ENCODE measurements around the gene CD70. TPM values are rescaled to one million over a fixed set of nuclear protein-coding genes. Genes with fewer than 3 reads are reported as not detected.

The CD70 gene
- total and polyA plus RNA-seq, 2 donors (not counting 3 experiments of a cell fraction or from before 2014, with no cell fraction given) = not detected

DNA sequence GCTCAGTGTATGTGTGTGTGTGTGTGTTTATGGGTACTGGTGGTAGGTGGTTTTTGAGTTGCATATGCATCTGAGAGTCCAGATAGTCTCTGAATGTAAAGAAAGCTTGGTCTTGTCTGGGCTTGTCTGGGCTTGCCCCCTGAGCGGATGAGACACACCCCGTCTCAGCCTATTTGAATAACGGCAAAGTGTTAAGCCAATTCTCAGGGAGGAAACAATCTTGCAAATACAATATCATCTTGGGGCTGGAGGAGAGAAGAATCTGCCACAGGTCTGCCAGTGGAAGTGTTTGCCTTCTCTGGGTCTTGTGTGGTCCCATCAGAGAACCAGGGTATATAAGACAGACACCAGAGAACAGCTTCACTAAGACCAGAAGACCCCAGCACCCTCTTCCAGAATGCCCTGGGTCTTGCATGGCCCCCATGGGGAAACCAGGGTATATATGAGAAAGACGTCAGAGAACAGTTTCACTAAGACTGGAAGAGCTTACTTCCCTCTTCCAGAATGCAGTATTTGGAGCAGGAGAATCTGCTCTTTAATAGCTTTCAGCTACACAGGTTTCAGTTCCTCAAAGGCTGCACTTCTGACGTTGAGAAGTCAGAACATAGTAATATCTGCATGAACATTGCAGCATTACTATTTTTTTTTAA, 13.3 kb downstream of the CD70 start:
- Histone ChIP-seq H3K4me3 (replicated peaks in 1 of 3; ENCODE audit: insufficient read depth in 1 of 3, low read depth in 1 of 3, low read length in 3 of 3) (no peak overlapping the region), H4K20me1 (replicated peaks; ENCODE audit: control insufficient read depth, extremely low read depth, insufficient read depth, low read length) (no peaks in the 10 kb centered on the region), H3K79me2 (ENCODE audit: control insufficient read depth, insufficient read depth, low read length) (no peaks in the 10 kb centered on the region), H3K4me2 (ENCODE audit: insufficient read depth, low read length) (no peak overlapping the region), H3K36me3 (ENCODE audit: control insufficient read depth in 2 of 2, extremely low read depth in 1 of 2, insufficient read depth in 2 of 2, low read length in 2 of 2) (no peaks in the 10 kb centered on the region), H3K9me3 (replicated peaks; ENCODE audit: control insufficient read depth, insufficient read depth, low read length) (no peaks in the 10 kb centered on the region), H3K9me1 (replicated peaks; ENCODE audit: control insufficient read depth, extremely low read depth, insufficient read depth, low read length) (no peaks in the 10 kb centered on the region), H3K27me3 (ENCODE audit: control insufficient read depth in 2 of 2, insufficient read depth in 2 of 2, low read length in 2 of 2) (peaks cover 0 to 2% of the 10 kb centered on the region in 2 experiments), H3K4me1 (ENCODE audit: control insufficient read depth, extremely low read depth, insufficient read depth, low read length) (no peaks in the 10 kb centered on the region), H3K27ac (ENCODE audit: insufficient read depth, low read depth, low read length) (no peak overlapping the region), H3K9ac (replicated peaks; ENCODE audit: extremely low read depth, insufficient read depth, low read length) (no peak overlapping the region), H2AFZ (ENCODE audit: low read depth, low read length) (no peak overlapping the region)
- POLR2A ChIA-PET = no interaction called here
- DNase-seq (ENCODE audit: low read depth, low spot score) (peak; percentile 12), FAIRE-seq (no peak)
- TSS peak; percentile 39 for BruUV-seq (replicated peaks)
- CTCF ChIA-PET = no interaction called here
- intact Hi-C loops (cut with micrococcal nuclease) = no loop called here
- no peak for TF ChIP-seq MYC (IDR thresholded peaks at IDR 0.05; ENCODE audit: low read depth, low read length)
- dilution Hi-C loops (cut with MboI; ENCODE audit: extremely low pct_ligation_motif_present, low sequenced_read_pairs) = no loop called here

DNA sequence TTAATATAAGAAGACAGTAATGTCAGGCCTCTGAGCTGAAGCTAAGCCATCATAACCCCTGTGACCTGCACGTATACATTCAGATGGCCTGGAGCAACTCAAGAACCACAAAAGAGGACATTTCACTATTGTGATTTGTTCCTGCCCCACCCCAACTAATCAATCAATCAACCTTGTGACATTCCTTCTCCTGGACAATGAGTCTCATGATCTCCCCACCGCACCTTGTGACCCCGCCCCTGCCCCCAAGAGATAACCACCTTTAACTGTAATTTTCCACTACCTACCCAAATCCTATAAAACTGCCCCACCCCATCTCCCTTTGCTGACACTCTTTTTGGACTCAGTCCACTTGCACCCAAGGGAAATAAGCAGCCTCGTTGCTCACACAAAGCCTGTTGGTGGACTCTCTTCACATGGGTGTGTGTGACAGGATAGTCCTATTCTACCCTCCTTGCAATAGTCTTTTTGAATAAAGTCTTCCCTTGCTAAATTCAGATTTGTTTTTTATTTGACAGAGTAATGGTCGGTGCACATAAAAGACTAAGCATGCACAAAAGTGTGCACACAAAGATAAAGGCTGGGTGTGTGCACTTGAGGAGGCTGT, 14.0 kb downstream of the CD70 start:
- no peaks in the 10 kb centered on the region for H3K4me1 ChIP-seq (ENCODE audit: control insufficient read depth, extremely low read depth, insufficient read depth, low read length)
- H3K9ac ChIP-seq (replicated peaks; ENCODE audit: extremely low read depth, insufficient read depth, low read length) = no peak overlapping the region
- no peak overlapping the region for H3K4me2 ChIP-seq (ENCODE audit: insufficient read depth, low read length)
- intact Hi-C loops (cut with micrococcal nuclease) = no loop called here
- H3K36me3 ChIP-seq (ENCODE audit: control insufficient read depth in 2 of 2, extremely low read depth in 1 of 2, insufficient read depth in 2 of 2, low read length in 2 of 2) = no peaks in the 10 kb centered on the region
- FAIRE-seq (no peak), DNase-seq (ENCODE audit: low read depth, low spot score) (no peak)
- ChIA-PET POLR2A (no interaction called here), CTCF (no interaction called here)
- H3K9me3 ChIP-seq (replicated peaks; ENCODE audit: control insufficient read depth, insufficient read depth, low read length) = no peaks in the 10 kb centered on the region
- H3K4me3 ChIP-seq (replicated peaks in 1 of 3; ENCODE audit: insufficient read depth in 1 of 3, low read depth in 1 of 3, low read length in 3 of 3) = no peak overlapping the region
- TF ChIP-seq POLR2AphosphoS5 (IDR thresholded peaks at IDR 0.05; ENCODE audit: insufficient read depth, low read depth, low read length) = no peak
- TF ChIP-seq, protein P1, sequence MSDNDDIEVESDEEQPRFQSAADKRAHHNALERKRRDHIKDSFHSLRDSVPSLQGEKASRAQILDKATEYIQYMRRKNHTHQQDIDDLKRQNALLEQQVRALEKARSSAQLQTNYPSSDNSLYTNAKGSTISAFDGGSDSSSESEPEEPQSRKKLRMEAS (IDR thresholded peaks at IDR 0.05; ENCODE audit: insufficient read depth, insufficient read length) = no peak
- no peak for TF ChIP-seq GATA2 (IDR thresholded peaks at IDR 0.05; ENCODE audit: insufficient read depth, insufficient read length, low read depth, low read length)
- TF ChIP-seq MYC (IDR thresholded peaks at IDR 0.05; ENCODE audit: low read depth, low read length) = no peak
- no peak for TF ChIP-seq CTCF (IDR thresholded peaks at IDR 0.05; ENCODE audit: extremely low read depth in 1 of 2, insufficient read depth in 1 of 2, low read depth in 1 of 2, low read length in 2 of 2)
- no peak for TF ChIP-seq JUN (IDR thresholded peaks at IDR 0.05; ENCODE audit: borderline replicate concordance, insufficient read depth, insufficient read length, low read depth)
- TF ChIP-seq POLR2A (IDR thresholded peaks at IDR 0.05; ENCODE audit: low read depth, low read length) = no peak
- no peak for TF ChIP-seq FOS (IDR thresholded peaks at IDR 0.05; ENCODE audit: borderline replicate concordance, insufficient read depth, low read length)
- no peak for TF ChIP-seq EZH2 (IDR thresholded peaks at IDR 0.05; ENCODE audit: borderline replicate concordance, low read depth, low read length, severe bottlenecking)
- dilution Hi-C loops (cut with MboI; ENCODE audit: extremely low pct_ligation_motif_present, low sequenced_read_pairs) = no loop called here
- BruUV-seq (replicated peaks) = no TSS peak
- no peaks in the 10 kb centered on the region for H3K79me2 ChIP-seq (ENCODE audit: control insufficient read depth, insufficient read depth, low read length)
- no peak overlapping the region for H3K27ac ChIP-seq (ENCODE audit: insufficient read depth, low read depth, low read length)
- no peaks in the 10 kb centered on the region for H3K9me1 ChIP-seq (replicated peaks; ENCODE audit: control insufficient read depth, extremely low read depth, insufficient read depth, low read length)
- peaks cover 0 to 2% of the 10 kb centered on the region in 2 experiments for H3K27me3 ChIP-seq (ENCODE audit: control insufficient read depth in 2 of 2, insufficient read depth in 2 of 2, low read length in 2 of 2)
- no peaks in the 10 kb centered on the region for H4K20me1 ChIP-seq (replicated peaks; ENCODE audit: control insufficient read depth, extremely low read depth, insufficient read depth, low read length)
- H2AFZ ChIP-seq (ENCODE audit: low read depth, low read length) = no peak overlapping the region
